ENCODE data around the gene NCMAP. TPM values are rescaled to one million over a fixed set of nuclear protein-coding genes. Genes with fewer than 3 reads are reported as not detected.

NCMAP gene
- total RNA-seq, 2 experiments from 2014 or later = 0.99 to 1.1 TPM

DNA sequence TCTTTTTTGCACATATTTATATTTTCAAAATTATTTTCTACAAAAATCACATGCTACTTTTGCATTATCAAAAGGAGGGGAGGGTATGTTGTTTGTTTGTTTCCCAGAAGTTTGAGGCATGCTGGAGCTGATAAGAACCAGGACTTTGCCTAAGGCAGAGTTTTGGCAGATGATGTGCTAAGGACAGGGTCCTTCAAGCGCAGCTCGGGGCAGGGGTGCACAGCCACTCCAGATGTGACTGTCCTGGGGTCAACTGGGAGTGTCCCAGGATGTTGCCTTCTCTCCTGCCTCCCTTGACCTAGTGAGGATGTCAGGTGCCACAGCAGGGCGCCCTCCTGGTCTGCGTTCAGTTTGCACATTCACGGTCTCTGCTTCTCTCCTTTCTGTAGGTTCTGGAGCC is 44.7 kb downstream of the NCMAP start:
- BruUV-seq (replicated peaks) = no TSS peak
- no peaks in the 10 kb centered on the region for H3K9me3 ChIP-seq (ENCODE audit: low read length)
- no peak overlapping the region for H3K4me2 ChIP-seq (ENCODE audit: low read length)
- POLR2A ChIA-PET = no interaction called here
- H2AFZ ChIP-seq (ENCODE audit: low read length) = no peak overlapping the region
- H3K27ac ChIP-seq (ENCODE audit: low read depth, low read length, poor library complexity, severe bottlenecking) = no peak overlapping the region
- intact Hi-C loops (cut with micrococcal nuclease; ENCODE audit: unreplicated experiment) = no loop called here
- H3K4me1 ChIP-seq (ENCODE audit: insufficient read depth, low read length, poor library complexity, severe bottlenecking) = no peaks in the 10 kb centered on the region
- TF ChIP-seq, protein P1, sequence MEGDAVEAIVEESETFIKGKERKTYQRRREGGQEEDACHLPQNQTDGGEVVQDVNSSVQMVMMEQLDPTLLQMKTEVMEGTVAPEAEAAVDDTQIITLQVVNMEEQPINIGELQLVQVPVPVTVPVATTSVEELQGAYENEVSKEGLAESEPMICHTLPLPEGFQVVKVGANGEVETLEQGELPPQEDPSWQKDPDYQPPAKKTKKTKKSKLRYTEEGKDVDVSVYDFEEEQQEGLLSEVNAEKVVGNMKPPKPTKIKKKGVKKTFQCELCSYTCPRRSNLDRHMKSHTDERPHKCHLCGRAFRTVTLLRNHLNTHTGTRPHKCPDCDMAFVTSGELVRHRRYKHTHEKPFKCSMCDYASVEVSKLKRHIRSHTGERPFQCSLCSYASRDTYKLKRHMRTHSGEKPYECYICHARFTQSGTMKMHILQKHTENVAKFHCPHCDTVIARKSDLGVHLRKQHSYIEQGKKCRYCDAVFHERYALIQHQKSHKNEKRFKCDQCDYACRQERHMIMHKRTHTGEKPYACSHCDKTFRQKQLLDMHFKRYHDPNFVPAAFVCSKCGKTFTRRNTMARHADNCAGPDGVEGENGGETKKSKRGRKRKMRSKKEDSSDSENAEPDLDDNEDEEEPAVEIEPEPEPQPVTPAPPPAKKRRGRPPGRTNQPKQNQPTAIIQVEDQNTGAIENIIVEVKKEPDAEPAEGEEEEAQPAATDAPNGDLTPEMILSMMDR (conservative IDR thresholded peaks at IDR 0.05; ENCODE audit: low read length) = no peak
- no peak for TF ChIP-seq EZH2phosphoT487 (IDR thresholded peaks at IDR 0.05; ENCODE audit: borderline replicate concordance, low read depth, low read length)
- no peak overlapping the region for H3K4me3 ChIP-seq (ENCODE audit: low read depth, low read length, poor library complexity, severe bottlenecking)
- no peaks in the 10 kb centered on the region for H3K36me3 ChIP-seq (ENCODE audit: insufficient read depth, low read length)
- DNase-seq (ENCODE audit: low spot score) = no peak
- CTCF ChIA-PET (ENCODE audit: unreplicated experiment) = no interaction called here
- no peaks in the 10 kb centered on the region for H3K9me2 ChIP-seq (ENCODE audit: insufficient read depth, low read length)
- no peaks in the 10 kb centered on the region for H3K79me2 ChIP-seq (ENCODE audit: insufficient read depth, low read depth, low read length)
- H4K20me1 ChIP-seq (ENCODE audit: insufficient read depth, low read length) = no peaks in the 10 kb centered on the region

DNA sequence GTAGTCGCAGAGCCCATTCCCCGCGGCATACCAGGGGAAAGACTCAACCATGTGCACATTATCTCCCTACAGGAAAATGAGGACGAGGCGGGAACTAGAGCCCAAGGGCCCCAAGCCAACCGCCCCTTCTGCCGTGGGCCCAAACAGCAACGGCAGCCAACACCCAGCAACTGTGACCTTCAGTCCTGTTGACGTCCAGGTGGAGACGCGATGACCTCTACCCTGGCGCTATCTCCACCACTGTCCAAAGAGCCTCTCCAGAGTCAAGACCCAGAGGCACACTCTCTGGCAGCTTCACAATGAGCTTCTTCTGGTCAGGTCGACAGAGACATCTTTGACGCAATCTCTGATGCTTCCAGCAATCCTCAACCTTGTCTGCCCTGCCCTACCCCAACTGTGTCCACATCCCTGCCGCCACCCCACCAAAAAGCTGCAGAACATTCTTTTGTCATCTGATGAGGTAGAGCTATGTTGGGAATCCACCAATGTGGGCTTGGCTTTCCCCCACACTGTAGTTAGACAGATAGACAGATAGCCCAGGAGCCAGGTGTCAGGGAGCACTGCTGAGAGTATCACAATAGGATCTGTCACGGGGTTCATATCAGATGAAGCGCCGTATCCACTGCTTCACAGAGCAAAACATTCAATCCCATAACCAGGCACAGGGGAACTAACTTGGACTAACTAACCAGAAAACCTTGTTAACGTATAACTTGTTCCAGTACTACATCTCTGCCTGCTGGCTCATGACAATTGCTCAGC is 49.8 kb downstream of the NCMAP start:
- no TSS peak for BruUV-seq (replicated peaks)
- H3K4me3 ChIP-seq (ENCODE audit: low read depth, low read length, poor library complexity, severe bottlenecking) = no peak overlapping the region
- H3K4me1 ChIP-seq (ENCODE audit: insufficient read depth, low read length, poor library complexity, severe bottlenecking) = no peaks in the 10 kb centered on the region
- H3K9me3 ChIP-seq (ENCODE audit: low read length) = no peaks in the 10 kb centered on the region
- H3K4me2 ChIP-seq (ENCODE audit: low read length) = no peak overlapping the region
- H3K27ac ChIP-seq (ENCODE audit: low read depth, low read length, poor library complexity, severe bottlenecking) = no peak overlapping the region
- H3K36me3 ChIP-seq (ENCODE audit: insufficient read depth, low read length) = no peaks in the 10 kb centered on the region
- no peak for DNase-seq (ENCODE audit: low spot score)
- intact Hi-C loops (cut with micrococcal nuclease; ENCODE audit: unreplicated experiment) = no loop called here
- no peak overlapping the region for H2AFZ ChIP-seq (ENCODE audit: low read length)
- H3K79me2 ChIP-seq (ENCODE audit: insufficient read depth, low read depth, low read length) = no peaks in the 10 kb centered on the region
- POLR2A ChIA-PET = no interaction called here
- TF ChIP-seq, protein P1 (conservative IDR thresholded peaks at IDR 0.05; ENCODE audit: low read length) = no peak
- TF ChIP-seq EZH2phosphoT487 (IDR thresholded peaks at IDR 0.05; ENCODE audit: borderline replicate concordance, low read depth, low read length) = no peak
- CTCF ChIA-PET (ENCODE audit: unreplicated experiment) = no interaction called here
- no peaks in the 10 kb centered on the region for H3K9me2 ChIP-seq (ENCODE audit: insufficient read depth, low read length)
- no peaks in the 10 kb centered on the region for H4K20me1 ChIP-seq (ENCODE audit: insufficient read depth, low read length)

DNA sequence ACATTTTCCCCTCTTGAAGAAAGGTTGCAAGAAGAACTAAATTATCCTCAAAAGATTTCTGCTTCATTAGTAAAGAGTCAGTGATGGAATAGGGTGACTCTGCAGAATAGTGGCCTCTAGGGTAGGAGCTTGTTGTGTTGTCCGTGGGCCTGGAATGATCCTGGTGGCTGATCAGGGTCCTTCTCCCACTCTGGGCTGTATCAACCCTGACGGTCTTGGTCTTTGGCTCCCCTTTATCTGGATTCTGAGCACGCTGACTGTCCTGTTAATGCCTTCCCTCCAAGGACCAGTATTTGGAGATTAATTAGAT is 50.4 kb downstream of the NCMAP start:
- CTCF ChIA-PET (ENCODE audit: unreplicated experiment) = no interaction called here
- BruUV-seq (replicated peaks) = no TSS peak
- H3K9me2 ChIP-seq (ENCODE audit: insufficient read depth, low read length) = no peaks in the 10 kb centered on the region

More for the DNA sequence above, 50.4 kb downstream of the NCMAP start:
- Histone ChIP-seq H3K36me3 (ENCODE audit: insufficient read depth, low read length) (no peaks in the 10 kb centered on the region), H4K20me1 (ENCODE audit: insufficient read depth, low read length) (no peaks in the 10 kb centered on the region), H2AFZ (ENCODE audit: low read length) (no peak overlapping the region), H3K27ac (ENCODE audit: low read depth, low read length, poor library complexity, severe bottlenecking) (no peak overlapping the region), H3K79me2 (ENCODE audit: insufficient read depth, low read depth, low read length) (no peaks in the 10 kb centered on the region), H3K4me1 (ENCODE audit: insufficient read depth, low read length, poor library complexity, severe bottlenecking) (no peaks in the 10 kb centered on the region), H3K4me3 (ENCODE audit: low read depth, low read length, poor library complexity, severe bottlenecking) (no peak overlapping the region), H3K4me2 (ENCODE audit: low read length) (no peak overlapping the region), H3K9me3 (ENCODE audit: low read length) (no peaks in the 10 kb centered on the region)
- intact Hi-C loops (cut with micrococcal nuclease; ENCODE audit: unreplicated experiment) = no loop called here
- TF ChIP-seq, protein P1 (conservative IDR thresholded peaks at IDR 0.05; ENCODE audit: low read length) = no peak
- TF ChIP-seq EZH2phosphoT487 (IDR thresholded peaks at IDR 0.05; ENCODE audit: borderline replicate concordance, low read depth, low read length) = no peak
- POLR2A ChIA-PET = no interaction called here
- DNase-seq (ENCODE audit: low spot score) = no peak

Measured in OCI-LY7 (cell line).